GM23338 (cell line): ENCODE measurements around the gene LRMDA.

ENCODE experiments used
- CREB1 ChIP-seq: fragments of 250-450 bp; sonication (Bioruptor Pico); IDR thresholded peaks from 2 replicates; pipeline ENCODE4 v1.5.0; 2020; ENCODE audit warnings: low read depth, mild to moderate bottlenecking, moderate library complexity
- EZH2 ChIP-seq: fragments of 200-600 bp; sonication (generic); IDR thresholded peaks from one replicate; pipeline ENCODE4 v1.8.0; 2017; ENCODE audit warnings: antibody characterized with exemption, mild to moderate bottlenecking, low read depth; ENCODE audit not compliant: unreplicated experiment
- EZH2phosphoT487 ChIP-seq: fragments of 200-600 bp; sonication (generic); IDR thresholded peaks from one replicate; pipeline ENCODE4 v1.8.1; 2018; ENCODE audit warnings: antibody characterized with exemption; ENCODE audit not compliant: unreplicated experiment
- JUNB ChIP-seq: IDR thresholded peaks from one replicate; pipeline ENCODE4 v1.6.1; 2016; ENCODE audit warnings: antibody characterized with exemption; ENCODE audit not compliant: unreplicated experiment
- POLR2AphosphoS5 ChIP-seq: IDR thresholded peaks from 2 replicates; pipeline ENCODE4 v1.6.1; 2016; ENCODE audit warnings: antibody characterized with exemption, low read depth
- ZNF331 ChIP-seq: fragments of 250-450 bp; sonication (Bioruptor Pico); IDR thresholded peaks from 2 replicates; pipeline ENCODE4 v1.5.0; 2020; ENCODE audit warnings: low read depth, mild to moderate bottlenecking, moderate library complexity
- TF ChIP-seq, protein P1 (sequence below), 2 experiments: fragments of 200-600 bp in 1 of 2; sonication (generic) in 1 of 2; conservative IDR thresholded peaks; 2 replicates each; pipeline versions ENCODE4 v1.5.1 to v1.6.1; 2016 to 2017; ENCODE audit warnings: antibody characterized with exemption in 2 of 2, low read depth in 2 of 2, mild to moderate bottlenecking in 2 of 2, moderate library complexity in 1 of 2
- TF ChIP-seq, protein P2 (sequence below): IDR thresholded peaks from 2 replicates; pipeline ENCODE4 v1.6.1; 2016; ENCODE audit warnings: antibody characterized with exemption
- TF ChIP-seq, protein P3 (sequence below): IDR thresholded peaks from one replicate; pipeline ENCODE4 v1.6.1; 2018; ENCODE audit warnings: antibody characterized with exemption; ENCODE audit not compliant: unreplicated experiment

DNA sequence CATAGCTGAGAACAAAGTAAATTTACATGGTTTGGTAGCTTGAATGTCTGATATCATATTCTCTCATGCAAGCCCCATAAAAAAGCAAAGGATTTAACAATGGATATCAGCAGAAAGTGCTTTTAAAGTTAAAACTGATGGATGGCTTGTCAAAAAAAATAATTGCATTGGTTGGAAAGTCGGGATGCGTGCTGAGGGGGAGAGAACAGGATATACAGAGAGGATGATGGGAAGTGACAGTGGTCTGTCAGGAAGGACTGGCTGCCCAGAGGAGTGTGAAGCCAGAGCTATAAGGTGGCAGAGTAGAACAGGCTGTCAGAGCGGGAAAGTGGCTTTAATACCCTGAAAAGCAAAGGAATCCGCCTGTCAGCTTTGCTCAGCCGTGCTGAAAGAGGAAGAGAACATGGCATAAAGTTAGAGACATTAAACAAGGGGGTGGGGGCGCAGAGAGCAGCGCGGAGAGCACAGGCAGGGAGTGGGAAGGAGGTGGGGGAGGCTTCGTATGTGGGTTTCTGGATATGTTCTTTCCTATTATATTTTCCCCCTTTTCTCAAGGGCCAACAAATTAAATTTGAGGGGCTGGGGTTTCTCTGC lies 493.0 kb downstream of the LRMDA start:
- TF ChIP-seq, protein P1, sequence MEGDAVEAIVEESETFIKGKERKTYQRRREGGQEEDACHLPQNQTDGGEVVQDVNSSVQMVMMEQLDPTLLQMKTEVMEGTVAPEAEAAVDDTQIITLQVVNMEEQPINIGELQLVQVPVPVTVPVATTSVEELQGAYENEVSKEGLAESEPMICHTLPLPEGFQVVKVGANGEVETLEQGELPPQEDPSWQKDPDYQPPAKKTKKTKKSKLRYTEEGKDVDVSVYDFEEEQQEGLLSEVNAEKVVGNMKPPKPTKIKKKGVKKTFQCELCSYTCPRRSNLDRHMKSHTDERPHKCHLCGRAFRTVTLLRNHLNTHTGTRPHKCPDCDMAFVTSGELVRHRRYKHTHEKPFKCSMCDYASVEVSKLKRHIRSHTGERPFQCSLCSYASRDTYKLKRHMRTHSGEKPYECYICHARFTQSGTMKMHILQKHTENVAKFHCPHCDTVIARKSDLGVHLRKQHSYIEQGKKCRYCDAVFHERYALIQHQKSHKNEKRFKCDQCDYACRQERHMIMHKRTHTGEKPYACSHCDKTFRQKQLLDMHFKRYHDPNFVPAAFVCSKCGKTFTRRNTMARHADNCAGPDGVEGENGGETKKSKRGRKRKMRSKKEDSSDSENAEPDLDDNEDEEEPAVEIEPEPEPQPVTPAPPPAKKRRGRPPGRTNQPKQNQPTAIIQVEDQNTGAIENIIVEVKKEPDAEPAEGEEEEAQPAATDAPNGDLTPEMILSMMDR (conservative IDR thresholded peaks at IDR 0.05; ENCODE audit: low read depth in 2 of 2) = no peak
- no peak for TF ChIP-seq POLR2AphosphoS5
- no peak for TF ChIP-seq EZH2
- TF ChIP-seq, protein P2, sequence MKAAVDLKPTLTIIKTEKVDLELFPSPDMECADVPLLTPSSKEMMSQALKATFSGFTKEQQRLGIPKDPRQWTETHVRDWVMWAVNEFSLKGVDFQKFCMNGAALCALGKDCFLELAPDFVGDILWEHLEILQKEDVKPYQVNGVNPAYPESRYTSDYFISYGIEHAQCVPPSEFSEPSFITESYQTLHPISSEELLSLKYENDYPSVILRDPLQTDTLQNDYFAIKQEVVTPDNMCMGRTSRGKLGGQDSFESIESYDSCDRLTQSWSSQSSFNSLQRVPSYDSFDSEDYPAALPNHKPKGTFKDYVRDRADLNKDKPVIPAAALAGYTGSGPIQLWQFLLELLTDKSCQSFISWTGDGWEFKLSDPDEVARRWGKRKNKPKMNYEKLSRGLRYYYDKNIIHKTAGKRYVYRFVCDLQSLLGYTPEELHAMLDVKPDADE = no peak
- TF ChIP-seq, protein P3, sequence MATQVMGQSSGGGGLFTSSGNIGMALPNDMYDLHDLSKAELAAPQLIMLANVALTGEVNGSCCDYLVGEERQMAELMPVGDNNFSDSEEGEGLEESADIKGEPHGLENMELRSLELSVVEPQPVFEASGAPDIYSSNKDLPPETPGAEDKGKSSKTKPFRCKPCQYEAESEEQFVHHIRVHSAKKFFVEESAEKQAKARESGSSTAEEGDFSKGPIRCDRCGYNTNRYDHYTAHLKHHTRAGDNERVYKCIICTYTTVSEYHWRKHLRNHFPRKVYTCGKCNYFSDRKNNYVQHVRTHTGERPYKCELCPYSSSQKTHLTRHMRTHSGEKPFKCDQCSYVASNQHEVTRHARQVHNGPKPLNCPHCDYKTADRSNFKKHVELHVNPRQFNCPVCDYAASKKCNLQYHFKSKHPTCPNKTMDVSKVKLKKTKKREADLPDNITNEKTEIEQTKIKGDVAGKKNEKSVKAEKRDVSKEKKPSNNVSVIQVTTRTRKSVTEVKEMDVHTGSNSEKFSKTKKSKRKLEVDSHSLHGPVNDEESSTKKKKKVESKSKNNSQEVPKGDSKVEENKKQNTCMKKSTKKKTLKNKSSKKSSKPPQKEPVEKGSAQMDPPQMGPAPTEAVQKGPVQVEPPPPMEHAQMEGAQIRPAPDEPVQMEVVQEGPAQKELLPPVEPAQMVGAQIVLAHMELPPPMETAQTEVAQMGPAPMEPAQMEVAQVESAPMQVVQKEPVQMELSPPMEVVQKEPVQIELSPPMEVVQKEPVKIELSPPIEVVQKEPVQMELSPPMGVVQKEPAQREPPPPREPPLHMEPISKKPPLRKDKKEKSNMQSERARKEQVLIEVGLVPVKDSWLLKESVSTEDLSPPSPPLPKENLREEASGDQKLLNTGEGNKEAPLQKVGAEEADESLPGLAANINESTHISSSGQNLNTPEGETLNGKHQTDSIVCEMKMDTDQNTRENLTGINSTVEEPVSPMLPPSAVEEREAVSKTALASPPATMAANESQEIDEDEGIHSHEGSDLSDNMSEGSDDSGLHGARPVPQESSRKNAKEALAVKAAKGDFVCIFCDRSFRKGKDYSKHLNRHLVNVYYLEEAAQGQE = no peak
- no peak for TF ChIP-seq EZH2phosphoT487
- no peak for TF ChIP-seq JUNB
- TF ChIP-seq CREB1 = no peak
- no peak for TF ChIP-seq ZNF331 (CRISPR knock-in tag)
